ENCODE measurements around the gene AASS.

DNA sequence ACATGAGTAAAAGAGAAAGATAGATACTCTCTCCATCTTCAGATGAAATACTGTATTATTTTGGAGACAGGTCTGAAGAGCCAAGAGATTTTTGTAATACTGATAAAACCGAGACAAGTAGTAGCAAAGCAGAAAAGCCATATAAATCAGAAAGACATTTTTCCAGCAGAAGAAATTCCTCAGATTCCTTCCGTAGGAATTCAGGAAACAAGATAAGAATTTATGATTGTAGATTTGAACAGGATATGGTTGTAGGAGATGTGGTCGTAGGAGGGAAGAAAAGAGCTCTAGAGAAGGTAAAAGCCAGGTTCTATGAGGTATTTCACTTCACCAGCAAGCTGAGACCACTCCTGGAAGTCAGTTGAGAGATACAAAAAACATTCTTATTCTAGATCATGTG, 17.6 kb upstream of the AASS start:
- TF ChIP-seq, protein P1, sequence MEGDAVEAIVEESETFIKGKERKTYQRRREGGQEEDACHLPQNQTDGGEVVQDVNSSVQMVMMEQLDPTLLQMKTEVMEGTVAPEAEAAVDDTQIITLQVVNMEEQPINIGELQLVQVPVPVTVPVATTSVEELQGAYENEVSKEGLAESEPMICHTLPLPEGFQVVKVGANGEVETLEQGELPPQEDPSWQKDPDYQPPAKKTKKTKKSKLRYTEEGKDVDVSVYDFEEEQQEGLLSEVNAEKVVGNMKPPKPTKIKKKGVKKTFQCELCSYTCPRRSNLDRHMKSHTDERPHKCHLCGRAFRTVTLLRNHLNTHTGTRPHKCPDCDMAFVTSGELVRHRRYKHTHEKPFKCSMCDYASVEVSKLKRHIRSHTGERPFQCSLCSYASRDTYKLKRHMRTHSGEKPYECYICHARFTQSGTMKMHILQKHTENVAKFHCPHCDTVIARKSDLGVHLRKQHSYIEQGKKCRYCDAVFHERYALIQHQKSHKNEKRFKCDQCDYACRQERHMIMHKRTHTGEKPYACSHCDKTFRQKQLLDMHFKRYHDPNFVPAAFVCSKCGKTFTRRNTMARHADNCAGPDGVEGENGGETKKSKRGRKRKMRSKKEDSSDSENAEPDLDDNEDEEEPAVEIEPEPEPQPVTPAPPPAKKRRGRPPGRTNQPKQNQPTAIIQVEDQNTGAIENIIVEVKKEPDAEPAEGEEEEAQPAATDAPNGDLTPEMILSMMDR (IDR thresholded peaks at IDR 0.05), result no peak
- TF ChIP-seq POLR2A (IDR thresholded peaks at IDR 0.05), result no peak

Data from thyroid gland (tissue), 4 donors.